H1 (cell line): Measurements from ENCODE around the gene NPM1. TPM values are rescaled to one million over a fixed set of nuclear protein-coding genes. Genes with fewer than 3 reads are reported as not detected.

ENCODE experiments used
- CTCF ChIA-PET: fragments of 300-600 bp; sonication (Branson Sonifier 250); formaldehyde crosslinking; loops from one replicate; lab custom pipeline; 2021; ENCODE audit not compliant: partially characterized antibody; lab: Charles Lee
- POLR2A ChIA-PET: fragments of 300-600 bp; sonication (Branson Sonifier 250); formaldehyde crosslinking; loops from one replicate; lab custom pipeline; 2021; ENCODE audit warnings: inconsistent platforms; ENCODE audit not compliant: partially characterized antibody; lab: Charles Lee
- DNase-seq, 2 experiments: peaks; one replicate each; pipeline versions ENCODE4 v3.0.0 to v3.0.0-alpha.2; 2010 to 2022; ENCODE audit warnings: low spot score in 2 of 2, low read depth in 1 of 2, mixed read lengths in 1 of 2
- FAIRE-seq: peaks from 2 replicates; lab custom pipeline; 2011; peaks lifted over from hg19 to GRCh38; lab: Jason Lieb, UNC
- H2AFZ ChIP-seq: 2 replicates; pipeline ENCODE4 v1.8.1; 2012; ENCODE audit warnings: low read length, inconsistent platforms
- H2AK5ac ChIP-seq: 2 replicates; pipeline ENCODE4 v1.6.1; 2013; ENCODE audit warnings: low read depth, low read length
- H2BK120ac ChIP-seq: replicated peaks from 2 replicates; pipeline ENCODE3; 2013; ENCODE audit warnings: low read depth, low read length, inconsistent platforms
- H2BK12ac ChIP-seq: 2 replicates; pipeline ENCODE4 v1.6.1; 2013; ENCODE audit warnings: low read depth, low read length
- H2BK15ac ChIP-seq: 2 replicates; pipeline ENCODE4 v1.6.1; 2013; ENCODE audit warnings: low read length
- H2BK20ac ChIP-seq: 2 replicates; pipeline ENCODE4 v1.6.1; 2013; ENCODE audit warnings: low read length
- H2BK5ac ChIP-seq: 2 replicates; pipeline ENCODE4 v1.6.1; 2013; ENCODE audit warnings: low read depth, low read length
- H3K14ac ChIP-seq: 2 replicates; pipeline ENCODE4 v1.6.1; 2013; ENCODE audit warnings: inconsistent platforms; ENCODE audit not compliant: insufficient read length
- H3K18ac ChIP-seq: 2 replicates; pipeline ENCODE4 v1.6.1; 2013; ENCODE audit warnings: low read length; ENCODE audit errors: extremely low read depth
- H3K23ac ChIP-seq: 2 replicates; pipeline ENCODE4 v1.6.1; 2013; ENCODE audit warnings: inconsistent platforms; ENCODE audit not compliant: insufficient read length
- H3K23me2 ChIP-seq: 2 replicates; pipeline ENCODE4 v1.6.1; 2013; ENCODE audit warnings: low read depth, low read length
- H3K27ac ChIP-seq: 2 replicates; pipeline ENCODE4 v1.6.1; 2011; ENCODE audit warnings: low read depth, low read length, inconsistent platforms
- H3K27me3 ChIP-seq, 4 experiments: replicated peaks in 1 of 4; 1 replicate in 1 of 4; 2 replicates in 3 of 4; pipeline versions ENCODE4 v1.6.1 to v1.8.1; 2011 to 2013; ENCODE audit warnings: low read length in 3 of 4, mild to moderate bottlenecking in 3 of 4, inconsistent platforms in 2 of 4, mixed read lengths in 2 of 4, moderate library complexity in 1 of 4; ENCODE audit not compliant: control insufficient read depth in 3 of 4, insufficient read depth in 3 of 4; ENCODE audit errors: extremely low read depth in 1 of 4
- H3K36me3 ChIP-seq, 4 experiments: 2 replicates each; pipeline versions ENCODE4 v1.6.1 to v1.8.1; 2011 to 2013; ENCODE audit warnings: mild to moderate bottlenecking in 4 of 4, low read length in 3 of 4, moderate library complexity in 2 of 4, control low read depth in 1 of 4, inconsistent platforms in 1 of 4; ENCODE audit not compliant: insufficient read depth in 4 of 4, control insufficient read depth in 2 of 4
- H3K4ac ChIP-seq: replicated peaks from 2 replicates; pipeline ENCODE3; 2013; ENCODE audit warnings: low read length, low read depth, mixed read lengths, inconsistent platforms; ENCODE audit not compliant: insufficient read length
- H3K4me1 ChIP-seq, 4 experiments: replicated peaks in 1 of 4; 1 replicate in 1 of 4; 2 replicates in 3 of 4; pipeline versions ENCODE4 v1.6.1 to v1.8.1; 2011 to 2013; ENCODE audit warnings: low read length in 3 of 4, inconsistent platforms in 2 of 4, mixed read lengths in 1 of 4; ENCODE audit not compliant: insufficient read depth in 4 of 4, control insufficient read depth in 3 of 4
- H3K4me2 ChIP-seq, 2 experiments: 2 replicates each; pipeline versions ENCODE4 v1.6.1 to v1.8.1; 2011 to 2013; ENCODE audit warnings: low read depth in 2 of 2, low read length in 2 of 2, control low read depth in 1 of 2, inconsistent platforms in 1 of 2, mild to moderate bottlenecking in 1 of 2; ENCODE audit not compliant: insufficient read depth in 1 of 2
- H3K4me3 ChIP-seq, 4 experiments: fragments of 200-600, 300-600 bp in 1 of 4; sonication (generic), shearing (Covaris generic), sonication (Bioruptor Twin) in 1 of 4; 2 replicates each; pipeline versions ENCODE4 v1.5.1 to v1.8.1; 2011 to 2016; ENCODE audit warnings: low read length in 4 of 4, low read depth in 3 of 4, control low read depth in 2 of 4, inconsistent platforms in 2 of 4, mild to moderate bottlenecking in 2 of 4, mixed read lengths in 1 of 4, moderate library complexity in 1 of 4; ENCODE audit not compliant: insufficient read depth in 2 of 4; ENCODE audit errors: extremely low read depth in 1 of 4
- H3K56ac ChIP-seq: replicated peaks from 2 replicates; pipeline ENCODE3; 2013; ENCODE audit warnings: low read depth, mild to moderate bottlenecking, mixed read lengths, low read length, inconsistent platforms; ENCODE audit not compliant: insufficient read length
- H3K79me1 ChIP-seq: 2 replicates; pipeline ENCODE4 v1.6.1; 2013; ENCODE audit warnings: low read depth, low read length, control low read depth
- H3K79me2 ChIP-seq, 2 experiments: 2 replicates each; pipeline versions ENCODE4 v1.6.1 to v1.8.1; 2012 to 2013; ENCODE audit warnings: low read length in 2 of 2, mild to moderate bottlenecking in 2 of 2, inconsistent platforms in 1 of 2; ENCODE audit not compliant: insufficient read depth in 2 of 2, control insufficient read depth in 1 of 2
- H3K9ac ChIP-seq, 4 experiments: replicated peaks in 1 of 4; 1 replicate in 1 of 4; 2 replicates in 3 of 4; pipeline versions ENCODE4 v1.6.1 to v1.8.1; 2011 to 2013; ENCODE audit warnings: low read depth in 3 of 4, low read length in 3 of 4, control low read depth in 2 of 4, mild to moderate bottlenecking in 2 of 4, moderate library complexity in 2 of 4, inconsistent platforms in 1 of 4; ENCODE audit errors: extremely low read depth in 1 of 4
- H3K9me3 ChIP-seq, 2 experiments: 2 replicates each; pipeline versions ENCODE4 v1.6.1 to v1.8.1; 2012 to 2013; ENCODE audit warnings: mild to moderate bottlenecking in 2 of 2, moderate library complexity in 2 of 2, control low read depth in 1 of 2, inconsistent platforms in 1 of 2, low read depth in 1 of 2, low read length in 1 of 2, mixed read lengths in 1 of 2; ENCODE audit not compliant: insufficient read depth in 2 of 2
- H4K20me1 ChIP-seq, 2 experiments: replicated peaks in 1 of 2; 2 replicates each; pipeline versions ENCODE3 to v1.8.1; 2011 to 2013; ENCODE audit warnings: inconsistent platforms in 2 of 2, low read length in 2 of 2, mild to moderate bottlenecking in 1 of 2; ENCODE audit not compliant: insufficient read depth in 2 of 2, control insufficient read depth in 1 of 2
- H4K5ac ChIP-seq: 2 replicates; pipeline ENCODE4 v1.6.1; 2013; ENCODE audit warnings: low read length, low read depth, mixed read lengths, inconsistent platforms; ENCODE audit not compliant: insufficient read length
- H4K8ac ChIP-seq: 2 replicates; pipeline ENCODE4 v1.8.0; 2013; ENCODE audit warnings: mild to moderate bottlenecking, moderate library complexity, low read length, inconsistent platforms; ENCODE audit not compliant: insufficient read depth; ENCODE audit errors: extremely low read depth
- H4K91ac ChIP-seq: replicated peaks from 2 replicates; pipeline ENCODE3; 2013; ENCODE audit warnings: low read length, mixed read lengths, inconsistent platforms; ENCODE audit not compliant: insufficient read length
- BRCA1 ChIP-seq: IDR thresholded peaks from 2 replicates; pipeline ENCODE4 v1.6.1; 2012; ENCODE audit warnings: low read depth, low read length, improper control_type of control experiment
- GTF2F1 ChIP-seq: IDR thresholded peaks from 2 replicates; pipeline ENCODE4 v1.6.1; 2012; ENCODE audit warnings: low read depth, low read length, improper control_type of control experiment, borderline replicate concordance
- NANOG ChIP-seq: IDR thresholded peaks from 2 replicates; pipeline ENCODE4 v1.6.1; 2011; ENCODE audit warnings: low read length, low read depth, mild to moderate bottlenecking, inconsistent platforms; ENCODE audit not compliant: insufficient read depth, poor library complexity, severe bottlenecking
- SIX5 ChIP-seq: IDR thresholded peaks from 2 replicates; pipeline ENCODE4 v1.6.1; 2011; ENCODE audit warnings: mild to moderate bottlenecking, low read depth, low read length
- TEAD4 ChIP-seq: IDR thresholded peaks from 2 replicates; pipeline ENCODE4 v1.6.1; 2012; ENCODE audit warnings: low read depth, low read length, inconsistent platforms, mixed read lengths
- polyA plus RNA-seq, 7 experiments: library from polyadenylated mRNA; depleted of rRNA in 3 of 7; stranded (reverse) in 5 of 7; unstranded in 2 of 7; fragments of >200 nt in 5 of 7; fragments of 200-250 nt in 2 of 7; gene quantifications; 1 replicate in 5 of 7; 2 replicates in 1 of 7; 4 replicates in 1 of 7; pipeline versions ENCODE4 v1.2.1 to v1.2.3, GENCODE V29; 2011 to 2013; ENCODE audit warnings: missing spikeins in 2 of 7, mixed read lengths in 2 of 7
- total RNA-seq: library from RNA; stranded (reverse); fragmentation: NEBNext Ultra II Directional; extraction: Animal tissue kit (Norgen Biotek cat#: 25700); gene quantifications from 2 replicates; pipeline ENCODE4 v1.2.1, GENCODE V29; 2021

The NPM1 gene
- total and polyA plus RNA-seq, 2 of the 8 experiments (the other 6 are each of a cell fraction or from before 2014, with no cell fraction given), result 2,182 to 4,042 TPM

GRCh38 chr5:171340042-171340441 is 47.6 kb upstream of the NPM1 start:
- Histone ChIP-seq H3K56ac (no peak overlapping the region), H3K4ac (no peak overlapping the region), H3K9me3 (no peaks in the 10 kb centered on the region), H3K23ac (no peak overlapping the region), H3K4me3 (no peak overlapping the region), H3K4me2 (no peak overlapping the region), H3K9ac (no peak overlapping the region), H4K8ac (no peak overlapping the region), H4K20me1 (no peaks in the 10 kb centered on the region), H3K23me2 (no peaks in the 10 kb centered on the region), H2BK12ac (no peak overlapping the region), H3K79me2 (no peaks in the 10 kb centered on the region), H3K27me3 (peaks cover 1 to 27% (median 18%) of the 10 kb centered on the region in 4 experiments), H3K36me3 (no peaks in the 10 kb centered on the region), H2AK5ac (no peak overlapping the region), H2AFZ (no peak overlapping the region), H2BK15ac (no peak overlapping the region), H2BK5ac (no peak overlapping the region), H3K27ac (no peak overlapping the region), H3K14ac (no peak overlapping the region), H4K5ac (no peak overlapping the region), H4K91ac (no peak overlapping the region), H3K79me1 (no peaks in the 10 kb centered on the region), H3K4me1 (peaks cover 0 to 6% (median under 1%) of the 10 kb centered on the region in 4 experiments; a peak in 1 of 7 replicates), H3K18ac (no peak overlapping the region), H2BK120ac (no peak overlapping the region), H2BK20ac (no peak overlapping the region)
- DNase-seq (no peak), FAIRE-seq (no peak)
- TF ChIP-seq BRCA1 (no peak), GTF2F1 (no peak), TEAD4 (no peak), NANOG (no peak), SIX5 (no peak)
- ChIA-PET CTCF (interaction anchor here (0.7 to 6.6 kb wide), 10 partner anchors 9 to 530 kb away, joined by 3 to 44 read pairs (median 5); partner anchors contain the start of gene TLX3), POLR2A (no interaction called here)
